Heart left ventricle (tissue), 16 donors: ENCODE measurements around the gene MGA. TPM values are rescaled to one million over a fixed set of nuclear protein-coding genes. Genes with fewer than 3 reads are reported as not detected.

Source experiments
- ATAC-seq, 4 donors: fragments of 200-7000 bp; cut with Tn5 transposase; one replicate each; pipeline ENCODE4 v1.9.1; 2020 to 2022; ENCODE audit warnings: moderate library complexity in 4 of 4, mild to moderate bottlenecking in 3 of 4, moderate number of reproducible peaks in 1 of 4
- DNase-seq, 5 donors: peaks; one replicate each; pipeline ENCODE4 v3.0.0-alpha.2; 2020
- H3K27ac ChIP-seq, 12 donors: fragments of 200-600 bp; sonication (generic) in 4 of 12; one replicate each; pipeline versions ENCODE4 v1.5.0 to v1.8.0; 2016 to 2022; ENCODE audit warnings: mild to moderate bottlenecking in 2 of 12
- H3K27me3 ChIP-seq, 9 donors: fragments of 200-600 bp; sonication (generic) in 2 of 9; one replicate each; pipeline versions ENCODE4 v1.5.1 to v1.8.0; 2016 to 2022; ENCODE audit warnings: mild to moderate bottlenecking in 3 of 9
- H3K36me3 ChIP-seq, 9 donors: fragments of 200-600 bp; sonication (generic) in 2 of 9; one replicate each; pipeline versions ENCODE4 v1.5.0 to v1.8.0; 2018 to 2022; ENCODE audit warnings: mild to moderate bottlenecking in 2 of 9
- H3K4me1 ChIP-seq, 12 donors: fragments of 200-600 bp; sonication (generic) in 4 of 12; one replicate each; pipeline versions ENCODE4 v1.5.0 to v1.8.0; 2016 to 2022; ENCODE audit warnings: mild to moderate bottlenecking in 3 of 12
- H3K4me3 ChIP-seq, 12 donors: fragments of 200-600 bp; sonication (generic) in 4 of 12; one replicate each; pipeline versions ENCODE4 v1.5.0 to v1.8.0; 2017 to 2022; ENCODE audit warnings: mild to moderate bottlenecking in 9 of 12, moderate library complexity in 4 of 12
- H3K9me3 ChIP-seq, 12 donors: fragments of 200-600 bp; sonication (generic) in 4 of 12; one replicate each; pipeline versions ENCODE4 v1.5.0 to v1.8.0; 2016 to 2022; ENCODE audit warnings: mild to moderate bottlenecking in 1 of 12
- CTCF ChIP-seq, 12 donors: fragments of 200-600 bp; sonication (generic) in 4 of 12; IDR thresholded peaks; one replicate each; pipeline versions ENCODE4 v1.5.0 to v1.8.0; 2018 to 2022; ENCODE audit warnings: antibody characterized with exemption in 12 of 12, mild to moderate bottlenecking in 5 of 12
- POLR2A ChIP-seq, 2 donors: fragments of 450-650 bp; IDR thresholded peaks; one replicate each; pipeline ENCODE4 v1.6.1; 2017; ENCODE audit warnings: antibody characterized with exemption in 2 of 2, mild to moderate bottlenecking in 2 of 2, moderate library complexity in 2 of 2
- WGBS, 4 donors: extraction: QIAGEN DNeasy Blood & Tissue Kit in 2 of 4; methylation state at CpG; one replicate each; pipeline versions ENCODE4 v1.1.5 to v1.1.7; 2013 to 2018; 5-methylcytosine and 5-hydroxymethylcytosine counted together
- intact Hi-C, 10 donors: fragments of 100-400 bp; cut with DNase I; formaldehyde crosslinking; loops; one replicate each; pipeline versions ENCODE4 v1.11.1 to v1.14.2; 2022
- polyA plus RNA-seq, 2 donors: library from polyadenylated mRNA; stranded (reverse); fragments of 200-250 nt; gene quantifications; one replicate each; pipeline ENCODE4 v1.2.3, GENCODE V29; 2013
- total RNA-seq, 9 donors: library from RNA; depleted of rRNA in 2 of 9; stranded (reverse); fragments of >200 nt in 2 of 9; fragmentation: NEBNext Ultra II Directional in 3 of 9; extraction: Animal tissue kit (Norgen Biotek cat#: 25700) in 3 of 9; gene quantifications; one replicate each; pipeline versions ENCODE4 v1.1.0 to v1.2.4, GENCODE V29; 2016 to 2023
- donor health status: ischemic (EF 13 %, LVEDD 7.1; RV severe dilation, severe dysfunction).
- donor health status: healthy with polysubstance abuse.
- donor health status: DM: no; HTN: yes; CAD: no.
- donor health status: DM: no; HTN: no; CAD: no.
- donor health status: ischemic (EF 25% LVEDD 6.9; RV normal size, moderate dysfunction).
- donor health status: ischemic (EF 25% LVEDD 5.7; RV mildly dilated, moderate dysfunction).
- donor health status: healthy.
- donor health status: DM: yes; HTN: yes; CAD: no.
- donor health status: ischemic (EF 35%, LVEDD 5.7; RV mildly dilated, moderate dysfunction).
- donor health status: nonischemic (EF 11% LVEDD 7.7; RV severe dilation, severe dysfunction).
- donor health status: DM: yes; HTN: yes; CAD: no.
- donor health status: PGD.
- donor health status: ischemic (EF 29% LVEDD 5.4; RV normal size, mild dysfunction).
- donor health status: nonischemic (EF 23%, LVEDD 6.1; RV moderate dilation, normal function).

Gene MGA
- total and polyA plus RNA-seq, 11 donors, result 5.3 to 58.7 (median 34.5) TPM

- 95 to 97% (median 96%) methylated on average over 4 of the region's 4 CpGs for WGBS, 4 donors
- peaks cover 0 to 6% (median 0%) of the 10 kb centered on the region in 12 donors for H3K9me3 ChIP-seq
- TF ChIP-seq POLR2A (IDR thresholded peaks at IDR 0.05), result no peak
- no peak for TF ChIP-seq CTCF (IDR thresholded peaks at IDR 0.05)
- ATAC-seq (no peak), DNase-seq (no peak)
- H3K36me3 ChIP-seq, result no peaks in the 10 kb centered on the region
- intact Hi-C loops, result no loop called here
- no peak overlapping the region for H3K27ac ChIP-seq
- H3K4me1 ChIP-seq, result peaks cover 0 to 18% (median 8%) of the 10 kb centered on the region in 12 donors
- H3K4me3 ChIP-seq, result no peak overlapping the region
- H3K27me3 ChIP-seq, result no peaks in the 10 kb centered on the region
These were observed 4.5 kb upstream of the MGA start for GRCh38 chr15:41655716-41656115.

GRCh38 chr15:41656188-41656587 is 4.0 kb upstream of the MGA start:
- no peak for ATAC-seq
- WGBS, 4 donors, result 78 to 96% (median 91%) methylated on average over 2 of the region's 2 CpGs
- intact Hi-C loops, result no loop called here
- TF ChIP-seq POLR2A (IDR thresholded peaks at IDR 0.05) (no peak), CTCF (IDR thresholded peaks at IDR 0.05) (no peak)
- Histone ChIP-seq H3K27ac (no peak overlapping the region), H3K27me3 (no peaks in the 10 kb centered on the region), H3K4me1 (peaks cover 0 to 23% (median 13%) of the 10 kb centered on the region in 12 donors), H3K4me3 (no peak overlapping the region), H3K9me3 (peaks cover 0 to under 1% (median 0%) of the 10 kb centered on the region in 12 donors), H3K36me3 (no peaks in the 10 kb centered on the region)
- DNase-seq, result no peak

GRCh38 chr15:41658689-41659088 is 1.5 kb upstream of the MGA start:
- WGBS, 4 donors, result 64 to 75% (median 69%) methylated on average over 1 of the region's 1 CpG
- no peak for ATAC-seq
- TF ChIP-seq POLR2A (IDR thresholded peaks at IDR 0.05), result no peak
- TF ChIP-seq CTCF (IDR thresholded peaks at IDR 0.05), result no peak

GRCh38 chr15:41659190-41659589 is 1.0 kb upstream of the MGA start:
- 90 to 93% (median 92%) methylated on average over 2 of the region's 2 CpGs for WGBS, 4 donors
- ATAC-seq, result no peak
- intact Hi-C loops, result no loop called here

More at GRCh38 chr15:41658689-41659088, 1.5 kb upstream of the MGA start:
- intact Hi-C loops, result no loop called here
- no peak overlapping the region for H3K27ac ChIP-seq
- no peaks in the 10 kb centered on the region for H3K36me3 ChIP-seq
- no peaks in the 10 kb centered on the region for H3K9me3 ChIP-seq
- no peak for DNase-seq
- H3K4me3 ChIP-seq, result no peak overlapping the region
- H3K4me1 ChIP-seq, result peaks cover 0 to 42% (median 23%) of the 10 kb centered on the region in 12 donors
- no peaks in the 10 kb centered on the region for H3K27me3 ChIP-seq

More at GRCh38 chr15:41659190-41659589, 1.0 kb upstream of the MGA start:
- Histone ChIP-seq H3K27me3 (no peaks in the 10 kb centered on the region), H3K9me3 (no peaks in the 10 kb centered on the region), H3K4me3 (no peak overlapping the region), H3K4me1 (peaks cover 0 to 47% (median 23%) of the 10 kb centered on the region in 12 donors), H3K27ac (no peak overlapping the region), H3K36me3 (no peaks in the 10 kb centered on the region)
- no peak for TF ChIP-seq POLR2A (IDR thresholded peaks at IDR 0.05)
- no peak for TF ChIP-seq CTCF (IDR thresholded peaks at IDR 0.05)
- DNase-seq, result no peak
